Thymus (tissue), 11 donors: ENCODE measurements around the gene HFM1. TPM values are rescaled to one million over a fixed set of nuclear protein-coding genes. Genes with fewer than 3 reads are reported as not detected.
"Not testable (repeated sequence)": the region's sequence is repeated elsewhere in the genome, so short reads cannot be mapped to it uniquely, and the experiment has no call there.

Experiments
- DNase-seq, 9 donors: peaks; one replicate each; pipeline ENCODE4 v3.0.0-alpha.2; 2013; ENCODE audit warnings: low spot score in 9 of 9, low read depth in 6 of 9, missing footprints in 1 of 9
- H3K27ac ChIP-seq, 2 donors: one replicate each; pipeline ENCODE4 v1.5.1; 2013; ENCODE audit warnings: control low read depth in 1 of 2, low read depth in 1 of 2, low read length in 1 of 2, mild to moderate bottlenecking in 1 of 2, moderate library complexity in 1 of 2
- H3K27me3 ChIP-seq, 2 donors: one replicate each; pipeline ENCODE4 v1.5.1; 2013; ENCODE audit warnings: low read length in 1 of 2; ENCODE audit not compliant: control insufficient read depth in 2 of 2, insufficient read depth in 1 of 2
- H3K36me3 ChIP-seq, 2 donors: one replicate each; pipeline ENCODE4 v1.5.1; 2013; ENCODE audit warnings: low read length in 1 of 2, mild to moderate bottlenecking in 1 of 2, moderate library complexity in 1 of 2; ENCODE audit not compliant: control insufficient read depth in 2 of 2, insufficient read depth in 2 of 2
- H3K4me1 ChIP-seq, 2 donors: one replicate each; pipeline ENCODE4 v1.5.1; 2013; ENCODE audit warnings: low read length in 2 of 2; ENCODE audit not compliant: control insufficient read depth in 2 of 2, insufficient read depth in 2 of 2
- H3K4me3 ChIP-seq, 2 donors: one replicate each; pipeline ENCODE4 v1.5.1; 2013; ENCODE audit warnings: low read length in 2 of 2, control low read depth in 1 of 2, mild to moderate bottlenecking in 1 of 2
- H3K9me3 ChIP-seq, 2 donors: one replicate each; pipeline ENCODE4 v1.5.1; 2013; ENCODE audit warnings: low read length in 1 of 2, mild to moderate bottlenecking in 1 of 2; ENCODE audit not compliant: control insufficient read depth in 2 of 2, insufficient read depth in 1 of 2
- WGBS: extraction: QIAGEN DNeasy Blood & Tissue Kit; methylation state at CpG from one replicate; pipeline ENCODE4 v1.1.7; 2013; 5-methylcytosine and 5-hydroxymethylcytosine counted together
- polyA plus RNA-seq: library from polyadenylated mRNA; stranded (reverse); fragments of 200-250 nt; gene quantifications from one replicate; pipeline ENCODE4 v1.2.3, GENCODE V29; 2013
- total RNA-seq: library from RNA; stranded (reverse); fragments of 120-200 nt; gene quantifications from one replicate; pipeline ENCODE4 v1.2.4, GENCODE V29; 2013
- donor health status: healthy.

HFM1 gene
- total and polyA plus RNA-seq, 2 donors = 0.85 to 1.1 TPM

DNA sequence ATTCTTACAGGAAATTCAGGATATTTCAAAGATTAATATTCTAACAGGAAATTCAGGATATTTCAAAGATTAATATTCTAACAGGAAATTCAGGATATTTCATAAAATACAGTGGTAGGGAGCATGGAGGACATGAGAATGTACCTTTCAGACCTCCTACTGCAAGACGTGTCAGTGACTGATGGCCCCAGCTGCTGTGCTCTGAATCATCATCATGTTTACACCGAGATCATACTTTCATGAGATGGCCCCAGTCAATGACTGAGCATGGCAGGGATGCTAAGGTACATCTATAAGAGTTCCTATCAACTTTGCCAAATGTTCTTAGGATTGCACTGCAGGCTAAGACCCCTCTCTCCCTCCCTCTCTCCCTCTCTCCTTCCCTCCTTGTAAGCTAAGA is 69.0 kb downstream of the HFM1 start:
- Histone ChIP-seq H3K36me3 (no peaks in the 10 kb centered on the region), H3K27me3 (no peaks in the 10 kb centered on the region), H3K4me1 (no peaks in the 10 kb centered on the region), H3K4me3 (no peak overlapping the region), H3K9me3 (no peaks in the 10 kb centered on the region), H3K27ac (no peak overlapping the region)
- no peak for DNase-seq
- 89% methylated on average over 2 of the region's 2 CpGs for WGBS

DNA sequence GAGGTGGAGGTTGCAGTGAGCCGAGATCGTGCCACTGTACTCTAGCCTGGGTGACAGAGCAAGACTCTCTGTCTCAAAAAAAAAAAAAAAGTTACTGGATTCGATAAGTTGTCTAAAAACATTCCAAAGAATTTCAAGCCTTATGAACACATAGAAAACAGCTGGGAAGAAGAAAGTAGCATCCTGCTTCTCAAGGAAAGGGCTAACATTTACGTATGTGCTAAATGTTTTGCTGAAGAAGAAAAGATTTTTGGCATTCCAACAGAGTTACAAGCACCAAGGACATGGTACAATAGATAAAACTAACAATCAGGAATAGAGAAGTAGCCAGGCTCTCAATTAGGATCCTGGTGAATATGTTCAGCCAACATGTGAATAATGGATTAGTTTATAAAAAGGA is 69.8 kb downstream of the HFM1 start:
- no peak for DNase-seq
- no peaks in the 10 kb centered on the region for H3K4me1 ChIP-seq
- no peaks in the 10 kb centered on the region for H3K9me3 ChIP-seq
- no peak overlapping the region for H3K27ac ChIP-seq
- no peaks in the 10 kb centered on the region for H3K27me3 ChIP-seq
- 96% methylated on average over 4 of the region's 4 CpGs for WGBS
- H3K36me3 ChIP-seq = no peaks in the 10 kb centered on the region
- H3K4me3 ChIP-seq = no peak overlapping the region

DNA sequence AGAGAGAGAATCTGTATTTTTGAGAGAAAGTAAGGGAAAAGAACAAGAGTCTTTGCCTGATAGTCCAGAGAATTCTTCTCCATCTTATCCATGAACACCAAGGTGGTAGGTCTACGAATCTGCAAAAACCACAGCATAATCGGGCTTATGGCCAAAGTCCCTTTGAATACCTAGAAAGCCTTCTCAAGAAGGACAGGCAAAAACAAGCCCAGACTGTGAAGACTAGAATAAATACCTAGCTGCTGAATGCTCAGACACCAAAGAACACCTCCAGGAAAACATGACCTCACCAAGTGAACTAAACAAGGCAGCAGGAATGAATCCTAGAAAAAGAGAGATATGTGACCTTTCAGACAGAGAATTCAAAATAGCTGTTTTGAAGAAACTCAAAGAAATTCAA is 79.2 kb downstream of the HFM1 start:
- no peaks in the 10 kb centered on the region for H3K9me3 ChIP-seq
- no peaks in the 10 kb centered on the region for H3K36me3 ChIP-seq
- no peak overlapping the region for H3K4me3 ChIP-seq
- no peak for DNase-seq
- 96% methylated on average over 2 of the region's 2 CpGs for WGBS
- no peak overlapping the region for H3K27ac ChIP-seq
- no peaks in the 10 kb centered on the region for H3K4me1 ChIP-seq
- no peaks in the 10 kb centered on the region for H3K27me3 ChIP-seq

DNA sequence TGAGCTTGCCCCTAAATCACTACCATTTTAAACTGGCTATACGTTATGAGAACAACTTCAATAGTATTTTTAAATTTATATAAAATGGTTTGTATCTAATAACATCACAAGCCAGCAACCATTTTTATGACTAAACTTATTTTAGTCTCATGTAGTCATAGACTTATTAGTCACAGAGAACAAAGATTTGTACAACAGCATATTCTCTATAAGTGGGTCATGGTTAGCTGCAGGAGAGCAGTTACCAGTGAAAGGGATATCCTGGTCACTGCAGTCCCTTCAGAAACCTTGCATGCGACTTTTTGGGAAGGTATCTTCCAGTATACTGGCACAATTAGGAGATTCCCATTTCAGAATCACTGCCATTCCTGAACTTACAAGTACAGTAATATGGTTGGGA is 90.0 kb downstream of the HFM1 start:
- WGBS = 95% methylated on average over 2 of the region's 2 CpGs
- no peak overlapping the region for H3K27ac ChIP-seq
- H3K9me3 ChIP-seq = no peaks in the 10 kb centered on the region
- H3K27me3 ChIP-seq = no peaks in the 10 kb centered on the region
- DNase-seq = no peak
- H3K36me3 ChIP-seq = no peaks in the 10 kb centered on the region
- H3K4me3 ChIP-seq = no peak overlapping the region
- H3K4me1 ChIP-seq = no peaks in the 10 kb centered on the region

DNA sequence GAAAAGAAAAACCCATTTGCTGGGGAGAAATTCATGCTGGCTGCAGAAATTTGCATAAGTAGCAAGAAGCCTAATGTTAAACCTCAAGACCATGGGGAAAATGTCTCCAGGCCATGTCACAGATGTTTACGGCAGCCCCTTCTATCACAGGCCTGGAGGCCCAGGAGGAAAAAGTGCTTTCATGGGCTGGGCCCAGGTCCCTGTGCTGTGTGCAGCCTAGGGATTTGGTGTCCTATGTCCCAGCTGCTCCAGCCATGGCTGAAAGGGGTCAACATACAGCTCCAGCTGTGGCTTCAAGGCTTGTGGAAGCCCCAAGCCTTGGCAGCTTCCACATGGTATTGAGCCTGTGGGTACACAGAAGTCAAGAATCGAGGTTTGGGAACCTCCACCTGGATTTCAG is 93.0 kb downstream of the HFM1 start:
- WGBS = 92% methylated on average over 2 of the region's 2 CpGs
- DNase-seq = no peak
- H3K27me3 ChIP-seq = no peaks in the 10 kb centered on the region

DNA sequence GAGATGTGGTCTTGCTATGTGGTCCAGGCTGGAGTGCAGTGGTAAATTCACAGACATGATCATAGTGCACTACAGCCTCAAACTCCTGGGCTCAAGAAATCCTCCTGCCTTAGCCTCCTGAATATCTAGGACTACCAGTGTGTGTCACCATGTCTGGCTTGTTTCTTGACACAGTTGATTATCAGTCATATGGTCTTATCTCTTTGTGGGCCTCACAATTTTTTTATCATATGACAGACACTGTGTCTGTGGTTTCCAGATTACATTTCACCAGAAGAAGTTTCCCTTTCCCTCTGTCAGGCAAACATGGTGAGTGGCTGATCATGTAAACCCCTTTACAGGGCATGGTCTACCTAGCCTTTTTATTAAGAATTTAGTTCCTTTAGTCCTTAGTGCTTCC is 96.1 kb downstream of the HFM1 start:
- no peak for DNase-seq

More for the DNA sequence above, 93.0 kb downstream of the HFM1 start:
- no peaks in the 10 kb centered on the region for H3K9me3 ChIP-seq
- H3K4me3 ChIP-seq = no peak overlapping the region
- H3K27ac ChIP-seq = no peak overlapping the region
- H3K36me3 ChIP-seq = no peaks in the 10 kb centered on the region
- no peaks in the 10 kb centered on the region for H3K4me1 ChIP-seq

DNA sequence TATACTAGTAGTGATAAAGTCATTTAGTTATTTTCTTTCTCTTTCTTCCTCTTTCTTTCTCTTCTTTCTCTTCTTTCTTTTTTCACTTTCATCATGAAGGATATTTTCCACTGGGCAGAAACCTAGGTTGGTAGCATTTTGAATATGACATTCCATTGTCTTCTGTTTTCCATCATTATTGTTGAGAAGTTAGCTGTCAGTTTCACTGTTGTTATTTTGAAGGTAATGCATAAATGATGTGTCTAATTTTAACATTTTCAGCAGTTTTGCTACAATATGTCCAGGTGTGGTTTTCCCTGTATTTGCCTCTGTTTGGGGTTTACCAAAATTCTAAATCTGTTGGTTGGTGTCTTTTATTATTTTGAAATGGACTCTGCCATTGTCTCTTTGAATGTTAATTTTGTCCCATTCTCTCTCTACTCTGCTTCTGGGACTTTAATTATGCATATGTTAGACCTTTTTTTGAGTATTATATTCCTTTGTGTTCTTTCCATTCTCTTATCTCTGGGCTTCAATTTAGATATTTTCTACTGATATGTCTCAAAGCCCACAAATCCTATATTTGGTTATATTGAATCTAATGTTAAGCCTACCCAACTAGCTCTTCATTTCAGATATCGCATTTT is 96.7 kb downstream of the HFM1 start:
- no peak overlapping the region for H3K27ac ChIP-seq
- H3K9me3 ChIP-seq = no peaks in the 10 kb centered on the region
- DNase-seq = no peak
- H3K4me3 ChIP-seq = no peak overlapping the region
- no peaks in the 10 kb centered on the region for H3K4me1 ChIP-seq
- H3K36me3 ChIP-seq = no peaks in the 10 kb centered on the region
- WGBS = 96% methylated on average over 1 of the region's 1 CpG
- no peaks in the 10 kb centered on the region for H3K27me3 ChIP-seq

More for the DNA sequence above, 96.1 kb downstream of the HFM1 start:
- H3K27ac ChIP-seq = no peak overlapping the region
- no peaks in the 10 kb centered on the region for H3K9me3 ChIP-seq
- H3K36me3 ChIP-seq = no peaks in the 10 kb centered on the region
- H3K27me3 ChIP-seq = no peaks in the 10 kb centered on the region
- no peaks in the 10 kb centered on the region for H3K4me1 ChIP-seq
- no peak overlapping the region for H3K4me3 ChIP-seq

DNA sequence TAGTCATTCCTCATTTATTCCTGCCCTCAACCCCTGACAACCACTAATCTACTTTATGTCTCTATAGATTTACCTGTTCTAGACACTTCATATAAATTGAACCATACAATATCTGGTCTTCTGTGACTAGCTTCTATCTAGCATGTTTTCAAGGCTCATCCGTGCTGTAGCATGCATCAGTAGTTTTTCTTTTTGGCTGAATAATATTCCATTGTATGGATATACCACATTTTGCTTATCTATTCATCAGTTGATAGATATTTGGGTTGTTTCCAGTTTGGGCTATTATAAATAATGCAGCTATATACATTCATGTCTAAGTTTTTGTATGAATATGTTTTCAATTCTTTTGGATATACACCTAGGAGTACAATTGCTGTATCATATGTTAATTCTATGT is 101.5 kb downstream of the HFM1 start:
- Histone ChIP-seq H3K36me3 (no peaks in the 10 kb centered on the region), H3K4me1 (no peaks in the 10 kb centered on the region), H3K27ac (no peak overlapping the region), H3K27me3 (no peaks in the 10 kb centered on the region), H3K4me3 (no peak overlapping the region), H3K9me3 (no peaks in the 10 kb centered on the region)
- WGBS = 97% methylated on average over 1 of the region's 1 CpG
- no peak for DNase-seq

DNA sequence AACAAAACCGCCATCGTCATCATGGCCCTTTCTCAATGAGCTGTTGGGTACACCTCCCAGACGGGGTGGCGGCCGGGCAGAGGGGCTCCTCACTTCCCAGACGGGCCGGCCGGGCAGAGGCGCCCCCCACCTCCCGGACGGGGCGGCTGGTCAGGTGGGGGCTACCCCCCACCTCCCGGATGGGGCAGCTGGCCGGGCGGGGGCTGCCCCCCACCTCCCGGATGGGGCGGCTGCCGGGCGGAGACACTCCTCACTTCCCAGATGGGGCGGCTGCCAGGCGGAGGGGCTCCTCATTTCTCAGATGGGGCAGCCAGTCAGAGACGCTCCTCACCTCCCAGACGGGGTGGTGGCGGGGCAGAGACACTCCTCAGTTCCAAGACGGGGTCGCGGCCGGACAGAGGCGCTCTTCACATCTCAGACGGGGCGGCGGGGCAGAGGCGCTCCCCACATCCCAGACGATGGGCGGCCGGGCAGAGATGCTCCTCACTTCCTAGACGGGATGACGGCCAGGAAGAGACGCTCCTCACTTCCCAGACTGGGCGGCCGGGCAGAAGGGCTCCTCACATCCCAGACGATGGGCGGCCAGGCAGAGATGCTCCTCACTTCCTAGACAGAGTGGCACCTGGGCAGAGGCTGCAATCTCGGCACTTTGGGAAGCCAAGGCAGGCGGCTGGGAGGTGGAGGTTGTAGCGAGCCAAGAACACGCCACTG is 115.6 kb downstream of the HFM1 start:
- DNase-seq, H3K27ac ChIP-seq, H3K4me3 ChIP-seq, H3K27me3 ChIP-seq, H3K4me1 ChIP-seq, H3K9me3 ChIP-seq, H3K36me3 ChIP-seq: not testable (repeated sequence)
- WGBS = 95% methylated on average over 40 of the region's 47 CpGs
